Measurements from ENCODE around the gene MTARC1.

MTARC1 gene

DNA sequence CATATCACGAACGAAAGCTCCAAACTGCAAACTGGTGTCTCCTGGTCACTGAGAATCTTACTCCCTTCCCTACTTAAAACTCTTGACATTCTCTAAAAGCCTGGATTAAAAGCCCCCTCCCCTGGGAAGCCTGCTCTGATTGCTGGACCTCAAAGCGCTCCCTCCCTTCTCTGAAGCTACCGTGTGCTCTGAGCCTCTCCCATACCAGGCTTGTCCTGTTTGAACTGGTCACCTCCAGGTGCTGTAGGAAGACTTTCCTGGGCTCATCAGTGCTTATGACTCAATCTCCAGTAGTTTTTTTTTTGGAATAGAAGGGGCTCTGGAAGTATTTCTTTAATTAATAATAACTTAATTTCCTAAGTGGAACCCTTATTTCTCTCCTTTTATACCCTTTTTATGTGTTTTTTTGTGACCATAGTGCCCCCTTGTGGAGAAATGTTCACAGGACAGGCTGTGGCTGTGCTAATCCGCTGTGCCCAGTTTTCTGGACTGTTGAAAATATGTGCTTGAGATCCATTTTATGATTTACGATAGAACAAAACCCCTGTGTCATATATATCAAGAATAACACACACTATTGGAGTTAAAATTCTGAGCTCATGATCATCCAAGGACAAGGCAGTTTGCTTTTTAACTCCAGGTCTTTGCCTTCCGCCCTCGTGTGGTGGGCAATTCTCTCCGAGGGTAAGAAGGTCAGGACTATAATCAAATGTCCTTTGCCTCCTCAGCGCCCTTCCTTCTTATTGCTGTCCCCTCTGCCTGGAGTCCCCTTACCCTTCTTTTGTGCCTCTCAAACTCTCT is 16.9 kb downstream of the MTARC1 start:
- DNase-seq (ENCODE audit: extremely low read depth in 1 of 2, low read depth in 1 of 2) = no peak

DNA sequence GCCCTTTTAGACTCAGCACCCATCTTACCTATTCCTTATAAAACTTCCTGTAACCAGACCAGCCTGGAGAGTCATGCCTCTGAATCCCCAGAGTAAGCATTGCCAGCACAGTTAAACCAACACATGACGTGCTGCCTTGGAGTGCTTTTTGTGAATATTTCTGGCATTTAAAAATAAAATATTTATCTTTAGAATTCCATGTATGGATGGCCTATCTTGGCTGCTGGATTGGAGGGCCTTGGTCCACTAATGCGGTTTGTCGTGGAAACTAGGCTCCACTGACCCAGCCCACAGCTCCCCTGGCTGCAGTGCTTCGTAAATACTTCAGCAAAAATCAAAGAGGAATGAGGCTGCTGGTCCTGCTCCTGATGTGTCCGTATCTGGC is 17.5 kb downstream of the MTARC1 start:
- no peak for DNase-seq (ENCODE audit: extremely low read depth in 1 of 2, low read depth in 1 of 2)

DNA sequence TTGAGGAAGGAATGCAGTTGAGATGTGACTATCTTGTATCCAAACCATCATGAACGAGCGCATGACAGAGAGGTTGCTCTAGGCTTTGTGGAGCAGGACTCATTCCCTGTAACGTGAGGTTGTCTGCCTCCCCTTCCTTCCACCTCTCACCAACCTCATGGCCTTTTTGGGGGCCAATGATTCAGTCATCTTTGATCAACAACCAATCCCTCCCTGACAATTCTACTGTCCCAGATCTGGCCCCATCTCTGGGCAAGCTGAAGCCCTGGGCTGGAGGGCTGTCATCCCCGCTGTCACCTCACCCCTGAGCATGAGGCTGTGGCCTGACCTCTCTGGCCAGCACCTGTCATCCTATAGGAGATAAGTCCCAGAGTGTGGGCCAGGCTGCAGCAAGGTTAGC is 19.7 kb downstream of the MTARC1 start:
- no peak for DNase-seq (ENCODE audit: extremely low read depth in 1 of 2, low read depth in 1 of 2)

DNA sequence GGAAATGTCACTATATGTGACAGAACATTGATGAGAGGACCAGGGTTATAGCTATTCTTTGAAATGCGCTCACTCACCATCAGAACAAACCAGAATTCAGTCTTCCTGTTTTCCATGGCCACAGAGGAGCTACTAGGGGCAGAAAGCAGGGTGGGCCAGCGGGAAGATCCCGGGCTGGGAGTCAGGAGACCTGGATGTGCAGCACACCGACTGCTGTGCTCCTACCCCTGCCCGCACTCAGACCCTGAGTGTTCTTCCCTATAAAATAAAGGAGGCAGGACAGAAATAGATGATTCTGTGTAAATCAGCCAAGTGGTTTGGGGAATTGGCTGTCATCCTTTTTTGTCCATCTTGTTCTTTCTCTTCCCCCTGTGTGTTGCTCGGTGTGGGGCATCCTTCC is 21.0 kb downstream of the MTARC1 start:
- no peak for DNase-seq (ENCODE audit: extremely low read depth in 1 of 2, low read depth in 1 of 2)

DNA sequence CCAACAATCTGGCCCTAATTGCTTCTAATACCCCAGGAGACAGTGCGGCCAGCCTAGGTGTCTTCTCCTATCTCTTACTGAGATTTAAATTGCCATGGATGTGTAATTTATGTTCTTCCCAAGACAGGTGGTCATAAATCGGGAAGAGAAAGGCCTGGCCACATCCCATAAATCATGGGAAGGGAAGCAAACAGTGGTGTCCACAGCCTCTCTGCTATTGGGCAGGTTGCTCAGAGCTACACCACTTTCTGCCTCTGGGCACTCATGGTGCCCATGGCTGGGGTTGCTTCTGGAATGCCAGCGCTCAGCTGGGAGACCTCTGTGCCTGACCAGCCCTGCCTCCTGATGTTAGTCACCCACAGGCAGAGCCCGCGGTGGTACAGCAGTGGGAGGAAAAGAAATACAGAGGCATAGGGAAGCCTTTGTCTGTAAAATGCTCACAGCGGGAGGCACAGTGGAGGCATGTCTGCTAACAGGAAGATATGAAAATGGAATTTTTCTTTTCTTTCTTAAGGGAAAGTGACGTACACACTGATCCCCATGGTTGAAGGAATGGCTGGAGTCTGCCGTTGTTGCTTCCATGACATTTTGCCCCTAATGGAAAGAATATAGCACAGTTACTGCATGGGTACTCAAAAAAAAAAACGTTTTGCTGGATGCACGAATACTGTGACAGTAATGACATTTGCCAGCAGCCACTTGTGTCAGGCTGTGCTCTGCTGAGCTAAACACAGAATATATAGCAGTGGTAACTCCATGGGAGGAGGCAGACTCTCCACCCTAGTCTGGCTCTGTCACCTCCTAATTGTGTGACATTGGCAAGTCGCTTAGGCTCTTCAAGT is 21.9 kb downstream of the MTARC1 start:
- DNase-seq (ENCODE audit: extremely low read depth in 1 of 2, low read depth in 1 of 2) = no peak

DNA sequence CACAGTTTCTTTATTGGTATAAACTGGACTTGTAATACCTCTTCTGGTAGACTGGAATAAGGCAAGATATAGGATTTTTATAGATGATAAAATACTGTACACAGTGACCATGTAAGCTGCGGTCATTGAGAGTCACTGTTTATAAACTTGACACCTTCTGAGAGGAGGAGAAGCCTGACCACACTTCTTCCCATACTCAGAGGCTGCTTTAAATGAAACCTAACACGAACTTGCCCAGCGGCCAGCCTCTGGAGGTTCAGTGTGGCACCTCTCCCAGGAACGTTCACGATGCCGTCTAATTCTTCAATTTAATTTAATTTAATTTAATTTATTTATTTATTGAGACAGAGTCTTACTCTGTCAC is 22.5 kb downstream of the MTARC1 start:
- DNase-seq (ENCODE audit: extremely low read depth in 1 of 2, low read depth in 1 of 2) = no peak

DNA sequence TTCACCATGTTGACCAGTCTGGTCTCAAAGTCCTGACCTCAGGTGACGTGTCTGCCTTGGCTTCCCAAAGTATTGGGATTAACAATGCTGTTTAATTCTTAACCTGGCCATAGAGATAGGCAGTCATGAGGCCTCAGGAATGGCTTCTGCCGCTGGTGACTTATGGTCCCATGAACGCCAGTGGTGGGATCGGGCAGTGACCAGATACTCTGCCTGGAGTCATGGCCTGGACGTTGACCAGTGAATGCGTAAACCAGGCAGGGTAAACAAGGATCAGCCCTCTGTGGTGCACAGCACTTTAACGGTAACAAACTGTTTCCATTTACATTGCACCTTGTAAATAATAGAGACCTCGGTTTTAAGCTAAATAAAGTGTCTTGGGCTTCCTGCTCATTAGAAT is 23.0 kb downstream of the MTARC1 start:
- no peak for DNase-seq (ENCODE audit: extremely low read depth in 1 of 2, low read depth in 1 of 2)

DNA sequence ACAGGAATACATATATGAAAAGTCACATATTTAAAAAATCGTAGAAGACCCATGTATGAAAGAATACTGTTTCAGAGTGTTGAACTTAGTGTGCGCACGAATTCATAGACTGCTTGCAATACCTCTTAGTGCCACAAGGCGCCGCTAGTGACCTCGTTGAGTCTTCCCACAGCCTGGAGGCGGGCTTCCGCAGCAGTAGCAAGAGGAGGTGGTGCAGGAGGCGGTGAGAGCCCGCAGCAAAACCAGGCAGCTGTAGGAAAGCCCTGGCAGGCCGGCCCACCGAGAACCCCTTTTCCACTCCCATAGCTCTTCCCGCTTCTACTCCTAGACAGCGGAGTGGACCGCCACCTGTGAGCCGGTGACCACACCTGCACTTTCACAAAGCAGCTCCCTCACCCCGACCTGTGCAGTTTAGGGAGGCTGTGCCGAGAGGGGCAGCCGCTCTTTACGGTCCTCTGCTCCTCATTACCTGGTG is 23.5 kb downstream of the MTARC1 start:
- DNase-seq (ENCODE audit: extremely low read depth in 1 of 2, low read depth in 1 of 2) = peak; percentile 10 to 45

DNA sequence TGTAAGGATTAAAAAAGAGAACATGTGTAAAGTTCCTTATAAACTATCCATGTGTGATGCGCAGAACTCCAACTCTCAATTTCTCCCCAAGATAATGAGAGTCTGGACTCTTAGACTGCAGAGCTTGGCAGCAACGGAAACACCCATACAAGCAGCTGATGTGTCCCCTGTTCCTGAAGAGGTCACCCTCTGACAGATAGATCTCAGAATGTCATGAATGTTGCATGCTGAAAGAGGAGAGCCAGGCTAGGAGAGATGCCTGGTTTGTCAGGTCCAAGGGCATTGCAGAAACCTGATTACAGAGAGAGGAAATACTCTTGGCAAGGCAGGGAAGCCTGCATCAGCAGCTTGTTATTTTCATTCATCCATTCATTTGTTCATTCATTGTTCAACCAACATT is 24.2 kb downstream of the MTARC1 start:
- no peak for DNase-seq (ENCODE audit: extremely low read depth in 1 of 2, low read depth in 1 of 2)

DNA sequence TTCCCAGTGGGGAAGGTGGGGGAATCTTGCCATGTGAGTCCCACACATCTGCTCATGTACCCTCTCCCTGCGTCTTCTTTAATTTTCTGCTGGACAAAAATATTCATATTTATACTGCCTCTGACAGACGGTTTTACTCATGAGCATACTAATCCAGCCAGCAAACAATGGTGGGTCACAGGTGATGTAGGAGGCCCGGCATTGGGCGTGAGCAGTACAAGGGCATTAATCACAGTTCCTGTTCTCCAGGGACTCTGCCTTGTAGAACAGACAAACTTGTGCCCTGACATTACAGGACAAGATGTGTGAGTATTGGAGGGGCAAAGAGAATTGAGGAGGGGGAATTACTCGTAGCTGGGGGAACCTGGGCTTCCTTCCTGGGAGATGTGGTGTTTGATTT is 25.0 kb downstream of the MTARC1 start:
- no peak for DNase-seq (ENCODE audit: extremely low read depth in 1 of 2, low read depth in 1 of 2)

DNA sequence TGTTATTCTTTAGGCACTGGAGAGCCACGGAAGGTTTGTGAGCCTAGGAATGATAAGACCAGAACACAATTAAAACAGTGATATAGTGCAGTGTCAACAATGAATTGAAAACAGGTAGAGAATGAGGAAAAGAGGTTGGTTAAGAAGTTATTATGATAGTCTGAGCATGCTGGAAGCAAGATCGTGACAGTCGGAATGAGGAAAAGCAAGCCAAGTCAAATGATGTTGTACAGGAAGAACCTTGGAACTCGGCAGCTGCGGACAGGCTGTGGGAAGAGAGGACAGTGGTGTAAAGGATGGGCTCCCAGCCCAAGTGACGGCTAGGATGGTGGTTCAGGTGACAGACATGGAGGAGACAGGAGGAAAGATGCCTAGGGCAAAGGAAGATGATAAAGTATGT is 25.6 kb downstream of the MTARC1 start:
- DNase-seq (ENCODE audit: extremely low read depth in 1 of 2, low read depth in 1 of 2) = no peak

DNA sequence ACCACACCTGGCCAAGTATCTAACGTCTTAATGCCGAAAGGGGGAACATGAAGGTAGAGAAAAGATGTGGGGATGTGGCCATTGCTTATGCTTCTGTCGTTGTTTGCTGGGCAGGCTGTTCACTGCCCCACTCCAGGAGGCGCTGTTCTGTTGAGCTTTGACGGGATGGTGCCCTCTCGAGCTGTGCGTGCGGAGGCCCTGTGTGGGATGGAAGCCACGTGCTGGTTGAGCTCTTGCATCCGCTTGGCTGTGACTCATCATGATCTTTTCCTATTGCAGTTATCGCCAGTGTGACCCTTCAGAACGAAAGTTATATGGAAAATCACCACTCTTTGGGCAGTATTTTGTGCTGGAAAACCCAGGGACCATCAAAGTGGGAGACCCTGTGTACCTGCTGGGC is 26.3 kb downstream of the MTARC1 start:
- no peak for DNase-seq (ENCODE audit: extremely low read depth in 1 of 2, low read depth in 1 of 2)

DNA sequence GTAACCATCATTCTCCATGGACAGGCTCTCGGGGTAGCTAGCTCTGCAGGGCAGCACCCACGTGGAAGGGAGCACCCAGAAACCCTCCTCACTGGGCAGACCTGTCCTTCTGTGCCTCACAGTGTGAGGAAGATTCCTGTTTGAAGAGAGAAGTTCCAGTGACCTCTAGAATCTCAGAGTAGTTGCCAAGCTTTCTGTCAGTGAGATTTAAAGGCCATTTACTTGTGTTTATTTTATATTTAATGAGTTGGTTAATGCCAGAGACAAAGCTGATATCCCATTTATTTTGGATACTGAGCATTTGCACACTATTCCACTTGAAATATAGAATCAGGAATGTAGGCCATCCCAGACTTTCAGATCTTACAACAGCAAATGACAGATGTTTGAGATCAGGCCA is 28.7 kb downstream of the MTARC1 start:
- DNase-seq (ENCODE audit: extremely low read depth in 1 of 2, low read depth in 1 of 2) = no peak

DNA sequence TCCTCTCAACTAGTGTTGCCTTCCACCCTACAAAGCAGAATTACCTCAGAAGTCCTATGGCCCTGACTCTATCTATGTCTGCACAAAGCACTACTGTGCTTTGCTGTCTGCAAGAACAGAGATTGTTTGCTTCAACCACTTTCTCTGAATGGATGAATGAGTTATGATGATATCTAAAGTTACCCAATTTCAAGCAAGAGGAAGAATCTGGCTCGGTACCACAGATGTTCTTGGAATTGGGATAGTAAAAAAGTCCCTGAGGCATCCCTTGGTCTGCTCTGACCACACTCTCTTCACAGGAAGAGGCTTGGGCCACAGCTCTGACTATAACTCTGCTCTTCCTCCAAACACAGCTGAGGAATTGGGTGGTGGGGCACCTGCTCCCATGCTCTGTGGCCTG is 31.2 kb downstream of the MTARC1 start:
- no peak for DNase-seq (ENCODE audit: extremely low read depth in 1 of 2, low read depth in 1 of 2)

DNA sequence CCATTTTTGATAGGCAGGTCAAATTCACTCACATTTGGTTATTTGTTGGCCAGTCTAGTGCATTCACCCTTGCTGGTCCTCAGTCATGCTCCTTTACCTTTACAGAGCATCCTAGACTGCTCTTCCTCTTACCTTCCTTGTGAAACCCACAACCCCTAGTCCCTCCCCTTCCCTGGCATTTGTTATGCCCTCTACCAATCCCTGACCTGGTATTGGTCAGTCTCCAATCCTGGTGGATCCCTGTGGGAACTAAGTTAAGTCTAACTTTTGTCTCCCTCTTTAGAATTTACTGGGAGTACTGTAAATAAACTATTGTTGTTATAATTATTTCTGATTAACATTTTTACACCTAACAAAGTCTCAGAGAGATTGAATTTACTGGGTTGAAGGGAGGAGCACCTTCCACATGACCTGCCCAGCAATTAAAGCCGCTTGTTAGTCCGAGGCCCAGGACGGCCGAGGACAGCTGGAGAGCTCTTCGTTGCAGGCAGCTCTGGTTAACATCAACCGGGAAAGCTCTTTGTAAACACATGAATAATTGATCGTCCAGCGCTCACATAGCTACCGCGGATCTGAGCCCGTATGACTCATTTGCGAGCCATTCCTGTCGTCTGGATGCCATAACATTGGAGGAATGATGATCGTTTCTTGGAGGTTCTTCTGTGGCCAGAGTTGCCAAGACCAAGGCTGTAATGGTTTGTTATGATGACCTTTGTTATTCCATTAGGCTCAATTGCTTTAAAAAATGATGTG is 31.9 kb downstream of the MTARC1 start:
- DNase-seq (ENCODE audit: extremely low read depth in 1 of 2, low read depth in 1 of 2) = no peak

DNA sequence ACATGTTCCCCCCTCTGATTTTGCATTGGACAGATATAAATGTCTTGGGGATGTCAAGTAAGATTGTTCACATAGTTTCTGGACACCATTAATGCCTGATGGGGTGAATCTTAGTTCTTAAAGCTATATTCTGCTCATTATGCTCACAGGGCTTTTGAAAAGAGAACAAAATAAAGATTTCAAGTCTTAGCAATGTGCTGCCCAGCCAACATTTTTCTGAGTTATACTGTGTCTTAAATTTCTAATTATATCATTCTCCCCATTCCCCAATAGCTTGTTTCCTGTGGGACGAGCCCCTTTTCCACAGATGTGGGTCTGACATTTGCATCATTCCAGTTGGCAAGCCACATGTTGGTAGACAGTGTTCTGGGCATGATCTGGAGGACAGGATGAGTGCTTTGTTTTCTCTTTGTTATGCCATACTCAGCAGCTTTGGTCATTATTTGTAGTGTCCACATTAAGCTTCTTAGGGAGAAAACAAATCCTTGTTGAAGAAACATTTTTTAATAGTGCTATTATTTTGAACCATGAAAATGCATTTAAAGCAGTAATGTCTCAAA is 32.8 kb downstream of the MTARC1 start:
- DNase-seq (ENCODE audit: extremely low read depth in 1 of 2, low read depth in 1 of 2) = no peak

DNA sequence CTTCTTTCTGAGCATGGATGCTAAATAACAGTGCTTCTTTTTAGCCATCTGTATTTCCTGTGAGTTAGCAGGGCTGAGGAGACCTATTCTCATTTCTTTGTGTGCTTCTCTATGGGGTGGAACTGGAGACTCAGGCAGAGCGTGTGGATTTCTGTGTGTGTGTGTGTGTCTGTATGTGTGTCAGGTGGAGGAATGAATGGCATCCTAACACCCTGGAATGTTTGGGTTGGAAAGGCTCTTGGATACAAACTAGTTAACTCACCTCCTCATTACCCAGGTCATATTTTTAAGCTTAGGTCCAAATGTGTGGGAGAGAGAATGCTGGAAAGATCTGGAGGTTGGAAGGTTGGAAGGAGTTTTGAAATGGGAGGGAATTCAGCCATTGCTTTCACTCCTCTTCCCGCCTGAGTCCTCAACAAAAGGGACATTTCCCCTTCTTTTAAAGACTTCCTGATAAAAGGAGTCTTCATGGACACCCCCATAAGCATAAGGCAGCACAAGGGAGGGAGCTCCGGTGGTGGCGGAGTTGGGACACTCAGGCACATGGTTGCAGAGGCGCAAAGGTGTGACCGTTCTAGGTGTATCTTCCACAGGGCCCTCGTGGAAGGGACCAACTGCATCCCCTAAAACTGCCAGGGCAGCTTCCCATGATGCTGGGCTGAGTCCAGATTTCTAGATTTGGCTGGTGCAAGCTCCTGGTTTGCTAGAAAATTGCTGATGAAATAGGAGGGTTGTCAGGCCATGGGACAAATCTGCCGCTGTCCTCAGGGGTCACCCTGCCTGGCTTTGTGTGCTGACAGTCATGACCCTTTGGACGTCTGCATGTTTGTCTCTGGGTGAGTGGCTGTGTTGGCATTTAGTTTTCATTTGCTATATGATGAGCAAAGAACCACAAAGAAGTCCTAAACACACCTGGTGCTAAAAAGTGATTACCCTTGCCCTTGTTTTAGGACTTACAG is 37.6 kb downstream of the MTARC1 start:
- DNase-seq (ENCODE audit: extremely low read depth in 1 of 2, low read depth in 1 of 2) = no peak

DNA sequence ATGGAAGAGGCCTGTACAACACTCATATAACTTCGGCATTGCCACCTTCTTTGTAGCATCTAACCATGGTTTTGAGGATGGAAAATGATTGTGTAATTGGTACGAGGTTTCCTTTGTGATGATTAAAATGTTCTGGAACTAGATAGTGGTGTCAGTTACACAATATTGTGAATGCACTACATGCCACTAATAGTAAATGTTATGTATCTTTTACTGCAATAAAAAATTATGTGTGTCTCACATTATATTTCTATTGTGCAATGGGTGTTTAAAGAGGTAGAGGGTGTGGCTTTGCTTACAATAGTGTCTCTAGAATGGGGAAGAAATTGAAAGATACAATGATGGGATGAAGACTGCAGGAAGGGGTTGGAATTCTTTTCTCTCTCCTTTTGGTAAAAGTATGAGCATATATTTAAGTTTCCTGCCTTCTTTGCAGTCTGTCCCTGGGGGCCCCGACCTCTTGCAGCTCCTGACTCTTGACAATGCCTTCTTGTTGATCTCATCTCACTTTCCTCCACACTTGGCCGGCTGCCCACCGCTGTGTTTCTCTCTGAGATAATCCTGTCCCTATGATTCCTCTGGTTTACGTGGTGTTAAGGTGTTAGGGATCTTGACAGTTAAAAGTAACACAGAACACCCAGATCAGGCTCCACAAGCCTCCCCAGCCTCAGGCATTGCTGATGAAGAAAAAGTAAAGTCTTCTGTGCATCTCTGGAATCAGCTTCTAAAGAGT is 39.3 kb downstream of the MTARC1 start:
- no peak for DNase-seq (ENCODE audit: extremely low read depth in 1 of 2, low read depth in 1 of 2)

DNA sequence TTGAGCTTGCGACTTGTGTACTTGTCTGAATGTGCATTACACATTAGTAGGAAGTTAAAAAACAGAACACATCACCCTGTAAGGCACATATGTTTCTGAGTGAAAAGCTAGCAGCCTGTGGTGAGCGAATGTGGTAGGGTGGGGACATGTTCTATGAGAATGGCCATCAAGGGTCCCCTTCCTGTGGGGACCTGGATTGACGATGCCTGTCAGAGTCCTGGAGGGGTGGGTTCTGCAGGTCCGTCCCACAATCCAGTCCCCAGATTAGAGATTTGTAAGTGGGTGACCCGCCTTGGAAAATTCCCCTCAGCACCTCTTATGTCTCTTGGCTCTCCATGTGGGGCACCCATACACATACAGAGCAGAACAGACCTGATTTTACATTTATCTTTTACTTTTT is 40.0 kb downstream of the MTARC1 start:
- no peak for DNase-seq (ENCODE audit: extremely low read depth in 1 of 2, low read depth in 1 of 2)
